ENCODE results near the gene GRID1.

The GRID1 gene

GRCh38 chr10:85615556-85615955, 751.0 kb downstream of the GRID1 start:
- Histone ChIP-seq H3K27ac (ENCODE audit: low read depth, low read length, poor library complexity, severe bottlenecking) (no peak overlapping the region), H3K36me3 (ENCODE audit: insufficient read depth, low read length) (no peaks in the 10 kb centered on the region), H3K4me3 (ENCODE audit: low read depth, low read length, poor library complexity, severe bottlenecking) (no peak overlapping the region), H3K4me2 (ENCODE audit: low read length) (no peak overlapping the region), H3K27me3 (ENCODE audit: insufficient read depth, low read length) (no peaks in the 10 kb centered on the region), H3K9me2 (ENCODE audit: low read depth, low read length) (no peaks in the 10 kb centered on the region), H3K4me1 (ENCODE audit: insufficient read depth, low read length, severe bottlenecking) (no peaks in the 10 kb centered on the region), H3F3A (ENCODE audit: insufficient read depth, low read length) (no peaks in the 10 kb centered on the region), H4K20me1 (ENCODE audit: insufficient read depth, low read length) (no peaks in the 10 kb centered on the region), H3K9ac (ENCODE audit: low read length) (no peak overlapping the region), H3K79me2 (ENCODE audit: insufficient read depth, low read length) (no peaks in the 10 kb centered on the region), H3K9me3 (ENCODE audit: low read length) (no peaks in the 10 kb centered on the region), H2AFZ (ENCODE audit: low read length) (no peak overlapping the region)
- TF ChIP-seq EZH2 (IDR thresholded peaks at IDR 0.05; ENCODE audit: borderline replicate concordance, low read length) (no peak), CTCF (IDR thresholded peaks at IDR 0.05; ENCODE audit: low read length) (no peak)

- no peaks in the 10 kb centered on the region for H4K20me1 ChIP-seq (ENCODE audit: insufficient read depth, low read length)
- H3K27me3 ChIP-seq (ENCODE audit: insufficient read depth, low read length): no peaks in the 10 kb centered on the region
- no peak overlapping the region for H2AFZ ChIP-seq (ENCODE audit: low read length)
- H3K27ac ChIP-seq (ENCODE audit: low read depth, low read length, poor library complexity, severe bottlenecking): no peak overlapping the region
- no peak overlapping the region for H3K4me3 ChIP-seq (ENCODE audit: low read depth, low read length, poor library complexity, severe bottlenecking)
- no peaks in the 10 kb centered on the region for H3K36me3 ChIP-seq (ENCODE audit: insufficient read depth, low read length)
- H3K4me1 ChIP-seq (ENCODE audit: insufficient read depth, low read length, severe bottlenecking): no peaks in the 10 kb centered on the region
- TF ChIP-seq CTCF (IDR thresholded peaks at IDR 0.05; ENCODE audit: low read length) (no peak), EZH2 (IDR thresholded peaks at IDR 0.05; ENCODE audit: borderline replicate concordance, low read length) (no peak)
- H3K9me2 ChIP-seq (ENCODE audit: low read depth, low read length): no peaks in the 10 kb centered on the region
- no peak overlapping the region for H3K9ac ChIP-seq (ENCODE audit: low read length)
- H3K79me2 ChIP-seq (ENCODE audit: insufficient read depth, low read length): no peaks in the 10 kb centered on the region
- H3F3A ChIP-seq (ENCODE audit: insufficient read depth, low read length): no peaks in the 10 kb centered on the region
- no peak overlapping the region for H3K4me2 ChIP-seq (ENCODE audit: low read length)
- H3K9me3 ChIP-seq (ENCODE audit: low read length): no peaks in the 10 kb centered on the region
Measured at GRCh38 chr10:85614981-85615380, 751.6 kb downstream of the GRID1 start.

GRCh38 chr10:85614566-85614965, 752.0 kb downstream of the GRID1 start:
- TF ChIP-seq EZH2 (IDR thresholded peaks at IDR 0.05; ENCODE audit: borderline replicate concordance, low read length) (no peak), CTCF (IDR thresholded peaks at IDR 0.05; ENCODE audit: low read length) (no peak)
- H3K79me2 ChIP-seq (ENCODE audit: insufficient read depth, low read length): no peaks in the 10 kb centered on the region

More at GRCh38 chr10:85614566-85614965, 752.0 kb downstream of the GRID1 start:
- Histone ChIP-seq H4K20me1 (ENCODE audit: insufficient read depth, low read length) (no peaks in the 10 kb centered on the region), H3K9me3 (ENCODE audit: low read length) (no peaks in the 10 kb centered on the region), H2AFZ (ENCODE audit: low read length) (no peak overlapping the region), H3K27ac (ENCODE audit: low read depth, low read length, poor library complexity, severe bottlenecking) (no peak overlapping the region), H3K9ac (ENCODE audit: low read length) (no peak overlapping the region), H3F3A (ENCODE audit: insufficient read depth, low read length) (no peaks in the 10 kb centered on the region), H3K36me3 (ENCODE audit: insufficient read depth, low read length) (no peaks in the 10 kb centered on the region), H3K9me2 (ENCODE audit: low read depth, low read length) (no peaks in the 10 kb centered on the region), H3K4me2 (ENCODE audit: low read length) (no peak overlapping the region), H3K4me3 (ENCODE audit: low read depth, low read length, poor library complexity, severe bottlenecking) (no peak overlapping the region), H3K27me3 (ENCODE audit: insufficient read depth, low read length) (no peaks in the 10 kb centered on the region), H3K4me1 (ENCODE audit: insufficient read depth, low read length, severe bottlenecking) (no peaks in the 10 kb centered on the region)
